Neural progenitor cell (in vitro differentiated cells): ENCODE data around the gene OGFOD3. TPM values are rescaled to one million over a fixed set of nuclear protein-coding genes. Genes with fewer than 3 reads are reported as not detected.
"Not testable (repeated sequence)": the region's sequence is repeated elsewhere in the genome, so short reads cannot be mapped to it uniquely, and the experiment has no call there.

ENCODE experiments used
- DNase-seq: peaks from one replicate; pipeline ENCODE4 v3.0.0-alpha.2; 2016; ENCODE audit warnings: low spot score
- H2AFZ ChIP-seq: fragments of 200-600 bp; sonication (generic); replicated peaks from 2 replicates; pipeline ENCODE4 v1.6.1; 2016; ENCODE audit warnings: antibody characterized with exemption
- H3F3A ChIP-seq: fragments of 200-600 bp; sonication (generic); 2 replicates; pipeline ENCODE4 v1.6.1; 2016; ENCODE audit warnings: antibody characterized with exemption, low read depth
- H3K27ac ChIP-seq: fragments of 200-600 bp; sonication (generic); 2 replicates; pipeline ENCODE4 v1.5.1; 2016; ENCODE audit warnings: mild to moderate bottlenecking
- H3K27me3 ChIP-seq: fragments of 200-600 bp; sonication (generic); 2 replicates; pipeline ENCODE4 v1.6.1; 2016; ENCODE audit warnings: mild to moderate bottlenecking, moderate library complexity
- H3K36me3 ChIP-seq: fragments of 200-600 bp; sonication (generic); 2 replicates; pipeline ENCODE4 v1.5.1; 2016
- H3K4me1 ChIP-seq: fragments of 200-600 bp; sonication (generic); 2 replicates; pipeline ENCODE4 v1.6.1; 2016; ENCODE audit warnings: mixed run types
- H3K4me2 ChIP-seq: fragments of 200-600 bp; sonication (generic); 2 replicates; pipeline ENCODE4 v1.6.1; 2016
- H3K4me3 ChIP-seq: fragments of 200-600 bp; sonication (generic); 2 replicates; pipeline ENCODE4 v1.5.1; 2016
- H3K79me2 ChIP-seq: fragments of 200-600 bp; sonication (generic); 2 replicates; pipeline ENCODE4 v1.6.1; 2016; ENCODE audit warnings: low read depth
- H3K9ac ChIP-seq: fragments of 200-600 bp; sonication (generic); 2 replicates; pipeline ENCODE4 v1.6.1; 2016
- H3K9me3 ChIP-seq: fragments of 200-600 bp; sonication (generic); 2 replicates; pipeline ENCODE4 v1.5.1; 2016; ENCODE audit warnings: low read depth
- H4K20me1 ChIP-seq: fragments of 200-600 bp; sonication (generic); 2 replicates; pipeline ENCODE4 v1.6.1; 2016; ENCODE audit warnings: low read depth
- H3K27ac Mint-ChIP-seq: 3 replicates; pipeline ENCODE4 v1.8.0; 2021; ENCODE audit warnings: mixed read lengths
- H3K27me3 Mint-ChIP-seq: 2 replicates; pipeline ENCODE4 v1.8.0; 2022; ENCODE audit warnings: low read depth, mild to moderate bottlenecking, inconsistent platforms, moderate library complexity, mixed read lengths; ENCODE audit not compliant: insufficient read depth
- H3K36me3 Mint-ChIP-seq: 3 replicates; pipeline ENCODE4 v1.8.0; 2021; ENCODE audit warnings: mixed read lengths
- H3K4me1 Mint-ChIP-seq: 3 replicates; pipeline ENCODE4 v1.8.0; 2021; ENCODE audit warnings: mixed read lengths
- H3K4me3 Mint-ChIP-seq: 3 replicates; pipeline ENCODE4 v1.8.0; 2021; ENCODE audit warnings: mild to moderate bottlenecking, moderate library complexity, mixed read lengths
- H3K9me3 Mint-ChIP-seq: 3 replicates; pipeline ENCODE4 v1.8.0; 2020; ENCODE audit warnings: mixed read lengths
- EZH2 ChIP-seq: fragments of 200-600 bp; sonication (generic); IDR thresholded peaks from 2 replicates; pipeline ENCODE4 v1.6.1; 2017; ENCODE audit warnings: antibody characterized with exemption, mild to moderate bottlenecking, moderate library complexity
- EZH2phosphoT487 ChIP-seq: fragments of 200-600 bp; sonication (generic); IDR thresholded peaks from 2 replicates; pipeline ENCODE4 v1.6.1; 2017; ENCODE audit warnings: antibody characterized with exemption
- total RNA-seq: library from RNA; depleted of rRNA; stranded (reverse); fragments of >200 nt; gene quantifications from 2 replicates; pipeline ENCODE4 v1.2.3, GENCODE V29; 2015; ENCODE audit warnings: low replicate concordance
- TF ChIP-seq, protein P1 (sequence below): fragments of 200-600 bp; sonication (generic); IDR thresholded peaks from 2 replicates; pipeline ENCODE4 v1.5.1; 2017; ENCODE audit warnings: antibody characterized with exemption, mild to moderate bottlenecking

Gene OGFOD3
- total RNA-seq, 1 donor from 2014 or later, result 26.8 TPM

DNA sequence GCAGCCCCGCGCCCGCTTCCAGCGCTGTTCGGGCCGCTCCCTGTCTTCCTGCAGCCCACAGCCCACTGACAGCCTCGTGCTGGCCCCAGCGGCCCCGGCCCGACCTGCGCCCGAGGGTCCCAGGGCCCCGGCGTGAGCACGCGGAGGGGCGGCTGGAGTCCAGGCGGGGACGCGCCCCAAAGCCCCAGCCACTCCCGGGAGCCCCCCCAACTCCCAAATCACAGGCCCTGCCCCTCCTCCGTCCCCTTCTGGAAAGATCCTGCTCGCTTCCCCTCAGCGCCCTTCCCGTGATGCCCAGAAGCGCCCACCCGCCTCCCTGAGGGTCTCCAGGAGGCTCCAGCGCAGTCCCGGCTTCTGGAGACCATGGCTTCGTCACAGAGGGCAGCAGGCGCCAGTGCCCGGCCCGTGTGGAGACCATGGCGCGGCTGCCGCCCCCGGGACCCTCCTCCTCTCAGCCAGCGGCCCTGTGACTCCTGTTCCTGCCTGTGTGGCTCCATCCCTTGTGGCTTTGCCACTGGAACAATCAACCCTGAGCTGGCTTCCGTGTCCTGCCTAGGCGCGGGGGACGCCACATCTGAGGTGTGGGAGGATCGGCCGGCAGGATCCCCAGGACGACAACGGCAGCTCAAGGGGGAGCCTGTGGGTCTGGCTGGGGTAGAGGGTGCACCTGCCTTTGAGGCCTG is 42.9 kb downstream of the OGFOD3 start:
- H3K27me3 ChIP-seq, result peaks cover 32% of the 10 kb centered on the region
- peaks cover 38% of the 10 kb centered on the region for H3K4me1 Mint-ChIP-seq
- H3K4me2 ChIP-seq, result no peak overlapping the region

DNA sequence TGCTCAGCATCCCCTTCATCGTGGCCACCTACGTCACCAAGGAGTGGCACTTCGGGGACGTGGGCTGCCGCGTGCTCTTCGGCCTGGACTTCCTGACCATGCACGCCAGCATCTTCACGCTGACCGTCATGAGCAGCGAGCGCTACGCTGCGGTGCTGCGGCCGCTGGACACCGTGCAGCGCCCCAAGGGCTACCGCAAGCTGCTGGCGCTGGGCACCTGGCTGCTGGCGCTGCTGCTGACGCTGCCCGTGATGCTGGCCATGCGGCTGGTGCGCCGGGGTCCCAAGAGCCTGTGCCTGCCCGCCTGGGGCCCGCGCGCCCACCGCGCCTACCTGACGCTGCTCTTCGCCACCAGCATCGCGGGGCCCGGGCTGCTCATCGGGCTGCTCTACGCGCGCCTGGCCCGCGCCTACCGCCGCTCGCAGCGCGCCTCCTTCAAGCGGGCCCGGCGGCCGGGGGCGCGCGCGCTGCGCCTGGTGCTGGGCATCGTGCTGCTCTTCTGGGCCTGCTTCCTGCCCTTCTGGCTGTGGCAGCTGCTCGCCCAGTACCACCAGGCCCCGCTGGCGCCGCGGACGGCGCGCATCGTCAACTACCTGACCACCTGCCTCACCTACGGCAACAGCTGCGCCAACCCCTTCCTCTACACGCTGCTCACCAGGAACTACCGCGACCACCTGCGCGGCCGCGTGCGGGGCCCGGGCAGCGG is 43.6 kb downstream of the OGFOD3 start:
- no peak for DNase-seq
- Histone ChIP-seq H3K4me1 (peaks cover 11% of the 10 kb centered on the region), H3F3A (peaks cover 17% of the 10 kb centered on the region), H3K9ac (no peak overlapping the region), H3K27ac (no peak overlapping the region), H4K20me1 (no peaks in the 10 kb centered on the region), H3K9me3 (no peaks in the 10 kb centered on the region), H3K79me2 (no peaks in the 10 kb centered on the region), H3K4me2 (no peak overlapping the region), H3K27me3 (peaks cover 39% of the 10 kb centered on the region), H3K4me3 (no peak overlapping the region), H2AFZ (no peak overlapping the region), H3K36me3 (no peaks in the 10 kb centered on the region)
- Mint-ChIP-seq H3K4me3 (no peak overlapping the region), H3K27me3 (peaks cover 6% of the 10 kb centered on the region), H3K36me3 (no peaks in the 10 kb centered on the region), H3K27ac (no peak overlapping the region), H3K4me1 (peaks cover 33% of the 10 kb centered on the region), H3K9me3 (no peaks in the 10 kb centered on the region)
- TF ChIP-seq, protein P1, sequence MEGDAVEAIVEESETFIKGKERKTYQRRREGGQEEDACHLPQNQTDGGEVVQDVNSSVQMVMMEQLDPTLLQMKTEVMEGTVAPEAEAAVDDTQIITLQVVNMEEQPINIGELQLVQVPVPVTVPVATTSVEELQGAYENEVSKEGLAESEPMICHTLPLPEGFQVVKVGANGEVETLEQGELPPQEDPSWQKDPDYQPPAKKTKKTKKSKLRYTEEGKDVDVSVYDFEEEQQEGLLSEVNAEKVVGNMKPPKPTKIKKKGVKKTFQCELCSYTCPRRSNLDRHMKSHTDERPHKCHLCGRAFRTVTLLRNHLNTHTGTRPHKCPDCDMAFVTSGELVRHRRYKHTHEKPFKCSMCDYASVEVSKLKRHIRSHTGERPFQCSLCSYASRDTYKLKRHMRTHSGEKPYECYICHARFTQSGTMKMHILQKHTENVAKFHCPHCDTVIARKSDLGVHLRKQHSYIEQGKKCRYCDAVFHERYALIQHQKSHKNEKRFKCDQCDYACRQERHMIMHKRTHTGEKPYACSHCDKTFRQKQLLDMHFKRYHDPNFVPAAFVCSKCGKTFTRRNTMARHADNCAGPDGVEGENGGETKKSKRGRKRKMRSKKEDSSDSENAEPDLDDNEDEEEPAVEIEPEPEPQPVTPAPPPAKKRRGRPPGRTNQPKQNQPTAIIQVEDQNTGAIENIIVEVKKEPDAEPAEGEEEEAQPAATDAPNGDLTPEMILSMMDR, result no peak
- TF ChIP-seq EZH2phosphoT487, result no peak
- TF ChIP-seq EZH2, result no peak

More for the DNA sequence above, 42.9 kb downstream of the OGFOD3 start:
- H3F3A ChIP-seq, result peaks cover 13% of the 10 kb centered on the region
- no peaks in the 10 kb centered on the region for H4K20me1 ChIP-seq
- Mint-ChIP-seq H3K4me3 (no peak overlapping the region), H3K9me3 (no peaks in the 10 kb centered on the region), H3K36me3 (no peaks in the 10 kb centered on the region), H3K27me3 (peaks cover 11% of the 10 kb centered on the region), H3K27ac (no peak overlapping the region)
- no peak overlapping the region for H2AFZ ChIP-seq
- H3K9me3 ChIP-seq, result no peaks in the 10 kb centered on the region
- H3K36me3 ChIP-seq, result no peaks in the 10 kb centered on the region
- H3K4me3 ChIP-seq, result no peak overlapping the region
- H3K27ac ChIP-seq, result no peak overlapping the region
- TF ChIP-seq EZH2 (no peak), EZH2phosphoT487 (no peak)
- TF ChIP-seq, protein P1, result no peak
- H3K9ac ChIP-seq, result no peak overlapping the region
- H3K79me2 ChIP-seq, result no peaks in the 10 kb centered on the region
- DNase-seq, result no peak
- peaks cover 11% of the 10 kb centered on the region for H3K4me1 ChIP-seq

DNA sequence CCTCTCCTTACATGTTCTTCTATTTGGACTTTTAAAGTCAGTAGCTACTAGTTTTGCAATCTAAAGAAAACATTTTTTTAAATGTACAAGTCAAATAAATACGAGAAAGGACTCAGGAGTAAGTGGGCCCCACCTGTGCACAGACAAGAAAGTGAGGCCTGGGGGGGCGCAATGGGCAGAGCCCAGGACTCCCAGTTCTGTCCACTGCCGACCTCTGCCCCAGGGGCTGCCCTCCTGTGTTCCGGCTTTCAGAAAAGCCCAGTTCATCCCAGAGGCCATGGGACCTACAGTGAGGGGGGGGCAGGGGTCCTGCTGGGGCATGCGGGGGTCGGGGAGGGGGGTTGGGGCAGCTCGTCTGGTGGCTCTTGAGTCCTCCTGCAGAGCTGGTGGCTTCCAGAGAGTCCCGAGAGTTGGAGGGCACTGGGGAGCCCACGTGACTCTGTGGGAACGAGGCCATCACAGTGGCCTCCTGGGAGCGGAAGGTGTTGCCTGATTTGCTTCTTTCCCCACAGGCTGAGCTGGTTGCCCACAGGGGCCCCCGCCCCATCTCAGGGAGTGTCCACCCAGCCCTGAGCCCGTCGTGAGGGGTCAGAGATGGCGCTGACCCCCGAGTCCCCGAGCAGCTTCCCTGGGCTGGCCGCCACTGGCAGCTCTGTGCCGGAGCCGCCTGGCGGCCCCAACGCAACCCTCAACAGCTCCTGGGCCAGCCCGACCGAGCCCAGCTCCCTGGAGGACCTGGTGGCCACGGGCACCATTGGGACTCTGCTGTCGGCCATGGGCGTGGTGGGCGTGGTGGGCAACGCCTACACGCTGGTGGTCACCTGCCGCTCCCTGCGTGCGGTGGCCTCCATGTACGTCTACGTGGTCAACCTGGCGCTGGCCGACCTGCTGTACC is 44.4 kb downstream of the OGFOD3 start:
- Histone ChIP-seq H3K9ac (no peak overlapping the region), H3K27ac (no peak overlapping the region), H3K36me3 (no peaks in the 10 kb centered on the region), H2AFZ (no peak overlapping the region), H3K79me2 (no peaks in the 10 kb centered on the region), H3F3A (peaks cover 22% of the 10 kb centered on the region), H3K9me3 (no peaks in the 10 kb centered on the region), H3K27me3 (peaks cover 47% of the 10 kb centered on the region), H3K4me2 (no peak overlapping the region), H3K4me3 (no peak overlapping the region), H4K20me1 (no peaks in the 10 kb centered on the region), H3K4me1 (peaks cover 11% of the 10 kb centered on the region)
- H3K4me3 Mint-ChIP-seq, result peak overlapping the region; percentile 76
- no peaks in the 10 kb centered on the region for H3K36me3 Mint-ChIP-seq
- H3K9me3 Mint-ChIP-seq, result no peaks in the 10 kb centered on the region
- H3K27me3 Mint-ChIP-seq, result peaks cover 6% of the 10 kb centered on the region
- peaks cover 33% of the 10 kb centered on the region for H3K4me1 Mint-ChIP-seq
- H3K27ac Mint-ChIP-seq, result no peak overlapping the region
- DNase-seq, result no peak
- no peak for TF ChIP-seq EZH2phosphoT487
- TF ChIP-seq, protein P1, result no peak
- TF ChIP-seq EZH2, result no peak

DNA sequence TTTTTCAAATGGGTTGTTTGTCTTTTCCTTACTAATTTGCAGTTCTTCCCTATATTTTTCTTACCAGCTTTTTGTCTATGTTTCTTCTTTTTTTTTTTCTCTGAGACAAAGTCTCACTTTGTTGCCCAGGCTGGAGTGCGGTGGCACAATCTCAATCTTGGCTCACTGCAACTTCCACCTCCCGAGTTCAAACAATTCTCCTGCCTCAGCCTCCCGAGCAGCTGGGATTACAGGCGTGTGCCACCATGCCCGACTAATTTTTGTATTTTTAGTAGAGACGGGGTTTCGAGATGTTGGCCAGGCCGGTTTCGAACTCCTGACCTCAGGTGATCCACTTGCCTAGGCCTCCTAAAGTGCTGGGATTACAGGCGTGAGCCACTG is 45.3 kb downstream of the OGFOD3 start:
- H2AFZ ChIP-seq, H3K9ac ChIP-seq, H3K4me3 ChIP-seq, H3K36me3 ChIP-seq, H3K79me2 ChIP-seq, H3K27me3 Mint-ChIP-seq, H3K9me3 ChIP-seq, H3K9me3 Mint-ChIP-seq, H3K27ac ChIP-seq, H3K27ac Mint-ChIP-seq, H3K4me2 ChIP-seq, H3K36me3 Mint-ChIP-seq, H4K20me1 ChIP-seq, DNase-seq: not testable (repeated sequence)
- Histone ChIP-seq H3K27me3 (peaks cover 47% of the 10 kb centered on the region), H3K4me1 (peaks cover 11% of the 10 kb centered on the region), H3F3A (peaks cover 22% of the 10 kb centered on the region)
- Mint-ChIP-seq H3K4me3 (peak overlapping the region; percentile 76), H3K4me1 (peaks cover 33% of the 10 kb centered on the region)
